Measurements from ENCODE around the gene UBAC1. TPM values are rescaled to one million over a fixed set of nuclear protein-coding genes. Genes with fewer than 3 reads are reported as not detected.

The UBAC1 gene
- total and polyA plus RNA-seq, 12 donors = 73.8 to 172 (median 85.5) TPM

DNA sequence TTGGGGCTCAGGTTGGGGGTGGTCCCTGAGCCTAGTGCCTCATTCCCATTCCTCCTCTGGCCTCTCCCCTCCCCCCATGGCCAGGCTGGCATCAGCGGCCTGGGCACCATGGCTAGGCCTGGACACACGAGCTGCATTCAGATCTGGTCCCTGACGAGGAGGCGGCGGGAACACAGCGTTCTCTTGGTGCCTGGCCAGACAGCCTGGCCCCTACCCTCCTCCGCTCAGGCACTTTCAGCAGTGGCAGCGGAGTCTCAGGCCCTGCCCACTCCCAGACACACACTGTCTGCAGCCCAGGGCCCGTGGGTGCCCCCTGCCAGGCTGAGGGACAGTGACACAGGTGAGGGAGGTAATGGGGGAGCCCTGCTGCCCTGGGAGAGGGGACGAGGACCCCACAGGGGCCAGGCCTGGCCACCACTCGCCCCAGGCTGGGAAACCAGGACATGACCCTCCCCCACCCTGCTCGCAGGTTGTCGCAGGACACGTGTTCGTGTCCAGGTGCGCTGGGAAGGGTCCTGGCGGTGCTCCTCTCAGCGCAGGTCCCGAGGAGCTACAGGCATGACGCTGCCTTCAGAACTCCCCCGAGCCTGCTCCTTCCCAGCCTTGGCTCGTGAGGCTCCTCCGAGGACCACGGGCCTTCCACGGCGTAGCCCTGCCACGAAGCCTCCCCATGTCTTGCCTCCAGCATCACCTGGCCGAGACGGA, 19.9 kb upstream of the UBAC1 start:
- Histone ChIP-seq H3K9me3 (no peaks in the 10 kb centered on the region), H3K36me3 (no peaks in the 10 kb centered on the region), H3K27me3 (peaks cover 0 to 10% (median 0%) of the 10 kb centered on the region in 7 donors), H3K4me1 (peaks cover 4 to 15% (median 12%) of the 10 kb centered on the region in 9 donors), H3K27ac (no peak overlapping the region), H3K4me3 (no peak overlapping the region)
- DNase-seq = peak in 1 of 2 donors; percentile 51
- WGBS, 2 donors = 85 to 89% methylated on average over 29 of the region's 29 CpGs
- intact Hi-C loops (cut with DNase I) = loop anchor here in 2 of 10 donors (5.0 to 10.0 kb wide), 2 partner anchors 264 to 1049 kb away; partner anchors contain the start of gene QSOX2 (in 1 of the 2)
- peak in 7 of 8 donors; percentile 22 to 90 (median 69) for ATAC-seq
- TF ChIP-seq, protein P1, sequence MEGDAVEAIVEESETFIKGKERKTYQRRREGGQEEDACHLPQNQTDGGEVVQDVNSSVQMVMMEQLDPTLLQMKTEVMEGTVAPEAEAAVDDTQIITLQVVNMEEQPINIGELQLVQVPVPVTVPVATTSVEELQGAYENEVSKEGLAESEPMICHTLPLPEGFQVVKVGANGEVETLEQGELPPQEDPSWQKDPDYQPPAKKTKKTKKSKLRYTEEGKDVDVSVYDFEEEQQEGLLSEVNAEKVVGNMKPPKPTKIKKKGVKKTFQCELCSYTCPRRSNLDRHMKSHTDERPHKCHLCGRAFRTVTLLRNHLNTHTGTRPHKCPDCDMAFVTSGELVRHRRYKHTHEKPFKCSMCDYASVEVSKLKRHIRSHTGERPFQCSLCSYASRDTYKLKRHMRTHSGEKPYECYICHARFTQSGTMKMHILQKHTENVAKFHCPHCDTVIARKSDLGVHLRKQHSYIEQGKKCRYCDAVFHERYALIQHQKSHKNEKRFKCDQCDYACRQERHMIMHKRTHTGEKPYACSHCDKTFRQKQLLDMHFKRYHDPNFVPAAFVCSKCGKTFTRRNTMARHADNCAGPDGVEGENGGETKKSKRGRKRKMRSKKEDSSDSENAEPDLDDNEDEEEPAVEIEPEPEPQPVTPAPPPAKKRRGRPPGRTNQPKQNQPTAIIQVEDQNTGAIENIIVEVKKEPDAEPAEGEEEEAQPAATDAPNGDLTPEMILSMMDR (IDR thresholded peaks at IDR 0.05) = no peak

DNA sequence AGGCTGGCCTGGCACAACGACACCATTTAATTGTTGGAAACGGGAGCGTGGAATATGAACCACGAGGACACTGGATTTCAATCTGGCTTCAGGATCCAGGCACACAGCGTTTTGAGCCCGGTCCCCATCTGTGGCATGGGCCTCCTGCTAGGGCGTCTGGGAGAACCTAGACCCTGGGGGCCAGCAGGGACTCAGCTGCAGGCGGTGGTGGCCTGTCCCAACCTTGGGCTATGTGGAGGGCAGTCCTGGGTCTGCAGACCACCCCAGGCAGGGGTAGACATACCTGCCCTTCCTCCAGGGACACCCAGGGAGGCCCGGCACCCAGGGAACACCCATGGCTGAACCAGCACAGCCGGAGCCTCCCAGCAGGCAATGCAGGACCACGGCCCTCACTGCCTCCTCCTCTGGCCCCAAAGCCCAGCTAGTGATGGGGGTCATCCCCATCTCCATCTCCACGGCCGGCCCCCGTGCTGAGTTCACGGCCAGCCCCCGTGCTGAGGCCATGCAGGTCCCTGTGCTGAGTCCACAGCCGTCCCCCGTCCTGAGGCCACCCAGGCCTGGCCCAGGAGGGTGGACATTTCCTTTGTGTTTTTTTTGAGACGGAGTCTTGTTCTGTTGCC, 18.5 kb upstream of the UBAC1 start:
- 63 to 74% methylated on average over 18 to 19 of the region's 19 CpGs for WGBS, 2 donors
- DNase-seq = no peak

GRCh38 chr9:135978642-135979546, 17.7 kb upstream of the UBAC1 start:
- 36 to 47% methylated on average over 20 of the region's 20 CpGs for WGBS, 2 donors
- no peaks in the 10 kb centered on the region for H3K36me3 ChIP-seq
- no peak for DNase-seq
- intact Hi-C loops (cut with DNase I) = no loop called here
- H3K27ac ChIP-seq = no peak overlapping the region
- TF ChIP-seq, protein P1 (IDR thresholded peaks at IDR 0.05) = no peak
- no peak overlapping the region for H3K4me3 ChIP-seq
- peaks cover 4 to 15% (median 12%) of the 10 kb centered on the region in 9 donors for H3K4me1 ChIP-seq
- no peaks in the 10 kb centered on the region for H3K9me3 ChIP-seq
- H3K27me3 ChIP-seq = peaks cover 0 to 8% (median 0%) of the 10 kb centered on the region in 7 donors
- peak in 4 of 8 donors; percentile 21 to 47 (median 36) for ATAC-seq

More for the DNA sequence above, 18.5 kb upstream of the UBAC1 start:
- peaks cover 4 to 15% (median 12%) of the 10 kb centered on the region in 9 donors for H3K4me1 ChIP-seq
- H3K36me3 ChIP-seq = no peaks in the 10 kb centered on the region
- H3K27me3 ChIP-seq = peaks cover 0 to 8% (median 0%) of the 10 kb centered on the region in 7 donors
- intact Hi-C loops (cut with DNase I) = loop anchor here in 2 of 10 donors (5.0 to 10.0 kb wide), 2 partner anchors 265 to 1047 kb away; partner anchors contain the start of gene QSOX2 (in 1 of the 2)
- no peak overlapping the region for H3K27ac ChIP-seq
- H3K9me3 ChIP-seq = no peaks in the 10 kb centered on the region
- TF ChIP-seq, protein P1 (IDR thresholded peaks at IDR 0.05) = no peak
- no peak for ATAC-seq
- H3K4me3 ChIP-seq = no peak overlapping the region

- Histone ChIP-seq H3K36me3 (no peaks in the 10 kb centered on the region), H3K9me3 (no peaks in the 10 kb centered on the region), H3K27ac (no peak overlapping the region), H3K4me1 (peaks cover 4 to 24% (median 13%) of the 10 kb centered on the region in 9 donors), H3K4me3 (no peak overlapping the region), H3K27me3 (peaks cover 0 to 8% (median 3%) of the 10 kb centered on the region in 7 donors)
- intact Hi-C loops (cut with DNase I) = no loop called here
- no peak for ATAC-seq
- TF ChIP-seq, protein P1 (IDR thresholded peaks at IDR 0.05) = no peak
- WGBS, 2 donors = 38 to 42% methylated on average over 13 of the region's 13 CpGs
- no peak for DNase-seq
Measured at GRCh38 chr9:135976944-135977343, 15.8 kb upstream of the UBAC1 start.

Measured in heart right ventricle (tissue), 16 donors.